22Rv1 (cell line): ENCODE results near the gene TBX2.

Experiments
- ZFX ChIP-seq: fragments of 450-650 bp; IDR thresholded peaks from 2 replicates; pipeline ENCODE4 v1.6.1; 2017; ENCODE audit warnings: antibody characterized with exemption, borderline replicate concordance
- TF ChIP-seq, protein P1 (sequence below): fragments of 450-650 bp; IDR thresholded peaks from 2 replicates; pipeline ENCODE4 v1.5.1; 2017; ENCODE audit warnings: mild to moderate bottlenecking

DNA sequence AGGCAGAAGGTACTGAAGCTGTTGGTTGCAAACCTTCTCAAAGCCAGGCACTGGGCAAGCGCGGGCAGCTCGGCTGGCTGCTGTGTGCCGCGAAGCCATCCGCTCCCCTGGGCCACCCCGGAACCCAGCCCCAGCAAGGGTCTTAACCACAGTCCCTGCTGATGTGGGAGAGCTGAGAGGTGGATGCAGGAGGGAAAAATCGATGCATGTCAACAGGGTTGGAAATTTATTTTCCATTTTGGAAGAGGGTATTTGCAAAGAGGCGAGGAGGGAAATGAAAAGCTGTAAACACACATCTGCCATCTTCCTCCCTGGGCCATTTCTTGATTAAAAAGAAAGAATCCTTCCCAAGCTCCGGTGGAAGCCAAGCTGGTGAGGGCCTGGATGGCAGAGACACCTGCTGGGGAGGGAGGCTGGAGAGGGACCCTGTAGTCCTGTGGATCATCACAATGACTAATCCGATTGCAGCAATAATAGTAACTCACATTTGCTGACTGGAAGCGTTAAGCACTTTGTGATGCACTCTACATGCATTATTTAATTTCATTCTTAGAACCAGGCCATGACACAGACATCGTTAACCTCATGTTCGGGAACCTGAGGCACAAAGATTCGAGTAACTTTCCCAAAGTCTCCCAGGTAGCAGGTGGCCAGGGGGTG lies 13.9 kb upstream of the TBX2 start:
- TF ChIP-seq, protein P1, sequence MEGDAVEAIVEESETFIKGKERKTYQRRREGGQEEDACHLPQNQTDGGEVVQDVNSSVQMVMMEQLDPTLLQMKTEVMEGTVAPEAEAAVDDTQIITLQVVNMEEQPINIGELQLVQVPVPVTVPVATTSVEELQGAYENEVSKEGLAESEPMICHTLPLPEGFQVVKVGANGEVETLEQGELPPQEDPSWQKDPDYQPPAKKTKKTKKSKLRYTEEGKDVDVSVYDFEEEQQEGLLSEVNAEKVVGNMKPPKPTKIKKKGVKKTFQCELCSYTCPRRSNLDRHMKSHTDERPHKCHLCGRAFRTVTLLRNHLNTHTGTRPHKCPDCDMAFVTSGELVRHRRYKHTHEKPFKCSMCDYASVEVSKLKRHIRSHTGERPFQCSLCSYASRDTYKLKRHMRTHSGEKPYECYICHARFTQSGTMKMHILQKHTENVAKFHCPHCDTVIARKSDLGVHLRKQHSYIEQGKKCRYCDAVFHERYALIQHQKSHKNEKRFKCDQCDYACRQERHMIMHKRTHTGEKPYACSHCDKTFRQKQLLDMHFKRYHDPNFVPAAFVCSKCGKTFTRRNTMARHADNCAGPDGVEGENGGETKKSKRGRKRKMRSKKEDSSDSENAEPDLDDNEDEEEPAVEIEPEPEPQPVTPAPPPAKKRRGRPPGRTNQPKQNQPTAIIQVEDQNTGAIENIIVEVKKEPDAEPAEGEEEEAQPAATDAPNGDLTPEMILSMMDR = no peak
- TF ChIP-seq ZFX = no peak
